OCI-LY3 (cell line): Measurements from ENCODE around the gene RAC3.

Experiments
- EZH2phosphoT487 ChIP-seq: fragments of 200-600 bp; shearing (Covaris generic); IDR thresholded peaks from 2 replicates; pipeline ENCODE4 v1.6.1; 2018; ENCODE audit warnings: antibody characterized with exemption, mixed run types, low read depth
- TF ChIP-seq, protein P1 (sequence below): fragments of 200-600, 300-600 bp; sonication (generic); IDR thresholded peaks from 2 replicates; pipeline ENCODE4 v1.5.1; 2014; ENCODE audit warnings: antibody characterized with exemption, low read length, low read depth

DNA sequence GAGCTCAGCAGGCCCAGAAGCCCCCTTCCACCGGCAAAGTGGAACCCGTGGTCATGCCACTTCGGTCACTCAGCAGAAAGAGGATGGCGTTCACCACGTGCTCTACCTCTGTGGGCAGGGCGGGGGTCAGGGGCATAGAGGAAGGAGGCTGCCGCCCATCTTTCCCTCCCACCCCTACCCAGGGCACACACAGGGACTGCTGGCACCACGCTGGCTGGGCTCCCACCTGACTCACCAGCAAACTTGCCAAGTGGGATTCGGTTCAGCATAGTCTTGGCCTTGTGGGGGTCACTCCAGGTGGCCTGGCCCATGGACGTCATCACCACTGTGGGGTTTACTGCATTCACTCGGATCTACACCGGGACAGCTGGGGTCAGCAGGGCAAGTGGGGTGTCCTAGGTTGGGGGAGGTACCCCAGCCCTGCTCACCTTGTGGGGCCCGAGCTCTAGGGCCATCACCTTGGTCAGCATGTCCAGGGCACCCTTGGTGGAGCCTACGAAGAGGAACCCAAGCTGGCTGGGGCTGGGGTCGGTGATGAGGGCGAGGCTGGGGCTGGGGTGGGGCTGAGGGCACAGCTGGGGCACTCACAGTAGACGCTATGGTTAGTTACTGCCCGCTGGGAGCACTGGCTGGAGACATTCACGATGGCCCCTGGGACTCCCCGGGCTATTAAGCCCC is 4.6 kb downstream of the RAC3 start:
- TF ChIP-seq, protein P1, sequence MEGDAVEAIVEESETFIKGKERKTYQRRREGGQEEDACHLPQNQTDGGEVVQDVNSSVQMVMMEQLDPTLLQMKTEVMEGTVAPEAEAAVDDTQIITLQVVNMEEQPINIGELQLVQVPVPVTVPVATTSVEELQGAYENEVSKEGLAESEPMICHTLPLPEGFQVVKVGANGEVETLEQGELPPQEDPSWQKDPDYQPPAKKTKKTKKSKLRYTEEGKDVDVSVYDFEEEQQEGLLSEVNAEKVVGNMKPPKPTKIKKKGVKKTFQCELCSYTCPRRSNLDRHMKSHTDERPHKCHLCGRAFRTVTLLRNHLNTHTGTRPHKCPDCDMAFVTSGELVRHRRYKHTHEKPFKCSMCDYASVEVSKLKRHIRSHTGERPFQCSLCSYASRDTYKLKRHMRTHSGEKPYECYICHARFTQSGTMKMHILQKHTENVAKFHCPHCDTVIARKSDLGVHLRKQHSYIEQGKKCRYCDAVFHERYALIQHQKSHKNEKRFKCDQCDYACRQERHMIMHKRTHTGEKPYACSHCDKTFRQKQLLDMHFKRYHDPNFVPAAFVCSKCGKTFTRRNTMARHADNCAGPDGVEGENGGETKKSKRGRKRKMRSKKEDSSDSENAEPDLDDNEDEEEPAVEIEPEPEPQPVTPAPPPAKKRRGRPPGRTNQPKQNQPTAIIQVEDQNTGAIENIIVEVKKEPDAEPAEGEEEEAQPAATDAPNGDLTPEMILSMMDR, result no peak
- TF ChIP-seq EZH2phosphoT487, result no peak
